Measurements from ENCODE around the gene CORO2B.

- TF ChIP-seq CTCF (IDR thresholded peaks at IDR 0.05) (no peak), POLR2A (IDR thresholded peaks at IDR 0.05) (no peak)
These were observed 195.9 kb downstream of the CORO2B start for GRCh38 chr15:68774521-68775235.
